Breast epithelium (tissue), 4 donors: ENCODE results near the gene FAM20C. TPM values are rescaled to one million over a fixed set of nuclear protein-coding genes. Genes with fewer than 3 reads are reported as not detected.

ENCODE experiments used
- DNase-seq, 2 donors: peaks; one replicate each; pipeline ENCODE4 v3.0.0-alpha.2; 2019; ENCODE audit warnings: low spot score in 2 of 2
- H3K27ac ChIP-seq, 2 donors: fragments of 200-600 bp; sonication (generic) in 1 of 2; one replicate each; pipeline ENCODE4 v1.5.1; 2016 to 2019; ENCODE audit warnings: mild to moderate bottlenecking in 1 of 2
- H3K27me3 ChIP-seq, 2 donors: fragments of 200-600 bp; sonication (generic) in 1 of 2; one replicate each; pipeline versions ENCODE4 v1.5.1 to v1.6.0; 2017 to 2019; ENCODE audit warnings: control low read depth in 1 of 2, mild to moderate bottlenecking in 1 of 2
- H3K36me3 ChIP-seq: fragments of 200-600 bp; one replicate; pipeline ENCODE4 v1.5.1; 2019
- H3K4me1 ChIP-seq, 2 donors: fragments of 200-600 bp; sonication (generic); one replicate each; pipeline ENCODE4 v1.5.1; 2016 to 2019; ENCODE audit warnings: control low read depth in 1 of 2
- H3K4me3 ChIP-seq, 3 donors: fragments of 200-600 bp; sonication (generic); 1 replicate in 2 of 3; 2 replicates in 1 of 3; pipeline ENCODE4 v1.5.1; 2016 to 2019; ENCODE audit warnings: mild to moderate bottlenecking in 3 of 3, moderate library complexity in 2 of 3
- H3K9me3 ChIP-seq, 2 donors: fragments of 200-600 bp; sonication (generic) in 1 of 2; one replicate each; pipeline ENCODE4 v1.5.1; 2016 to 2019; ENCODE audit warnings: control low read depth in 1 of 2
- POLR2A ChIP-seq: fragments of 450-650 bp; IDR thresholded peaks from one replicate; pipeline ENCODE4 v1.6.1; 2016; ENCODE audit warnings: antibody characterized with exemption, mild to moderate bottlenecking, moderate library complexity
- POLR2AphosphoS5 ChIP-seq, 3 donors: sonication (generic); formaldehyde crosslinking; IDR thresholded peaks; one replicate each; pipeline ENCODE4 v1.6.1; 2017; ENCODE audit warnings: antibody characterized with exemption in 3 of 3
- intact Hi-C: fragments of 100-400 bp; cut with DNase I; formaldehyde crosslinking; loops from one replicate; pipeline ENCODE4 v1.15.1; 2023; ENCODE audit warnings: low total_unique reads
- total RNA-seq, 3 donors: library from RNA; depleted of rRNA; stranded (reverse); fragments of >200 nt; gene quantifications; one replicate each; pipeline ENCODE4 v1.1.0, GENCODE V29; 2016
- TF ChIP-seq, protein P1 (sequence below), 3 donors: fragments of 450-650 bp; IDR thresholded peaks; one replicate each; pipeline ENCODE4 v1.5.1; 2016 to 2017; ENCODE audit warnings: antibody characterized with exemption in 3 of 3, mild to moderate bottlenecking in 3 of 3, moderate library complexity in 3 of 3

Gene FAM20C
- total RNA-seq, 3 donors from 2014 or later = 30.7 to 73.7 (median 71.0) TPM

- Histone ChIP-seq H3K27me3 (peaks cover 10 to 56% of the 10 kb centered on the region in 2 donors), H3K27ac (no peak overlapping the region), H3K9me3 (no peaks in the 10 kb centered on the region), H3K4me1 (no peaks in the 10 kb centered on the region), H3K36me3 (no peaks in the 10 kb centered on the region), H3K4me3 (no peak overlapping the region)
- intact Hi-C loops = no loop called here
- peak in 1 of 2 donors; percentile 38 for DNase-seq
- no peak for TF ChIP-seq POLR2A
- TF ChIP-seq POLR2AphosphoS5 (IDR thresholded peaks at IDR 0.05) = no peak
- TF ChIP-seq, protein P1, sequence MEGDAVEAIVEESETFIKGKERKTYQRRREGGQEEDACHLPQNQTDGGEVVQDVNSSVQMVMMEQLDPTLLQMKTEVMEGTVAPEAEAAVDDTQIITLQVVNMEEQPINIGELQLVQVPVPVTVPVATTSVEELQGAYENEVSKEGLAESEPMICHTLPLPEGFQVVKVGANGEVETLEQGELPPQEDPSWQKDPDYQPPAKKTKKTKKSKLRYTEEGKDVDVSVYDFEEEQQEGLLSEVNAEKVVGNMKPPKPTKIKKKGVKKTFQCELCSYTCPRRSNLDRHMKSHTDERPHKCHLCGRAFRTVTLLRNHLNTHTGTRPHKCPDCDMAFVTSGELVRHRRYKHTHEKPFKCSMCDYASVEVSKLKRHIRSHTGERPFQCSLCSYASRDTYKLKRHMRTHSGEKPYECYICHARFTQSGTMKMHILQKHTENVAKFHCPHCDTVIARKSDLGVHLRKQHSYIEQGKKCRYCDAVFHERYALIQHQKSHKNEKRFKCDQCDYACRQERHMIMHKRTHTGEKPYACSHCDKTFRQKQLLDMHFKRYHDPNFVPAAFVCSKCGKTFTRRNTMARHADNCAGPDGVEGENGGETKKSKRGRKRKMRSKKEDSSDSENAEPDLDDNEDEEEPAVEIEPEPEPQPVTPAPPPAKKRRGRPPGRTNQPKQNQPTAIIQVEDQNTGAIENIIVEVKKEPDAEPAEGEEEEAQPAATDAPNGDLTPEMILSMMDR (IDR thresholded peaks at IDR 0.05) = no peak
Measured at GRCh38 chr7:288671-289101, 96.3 kb downstream of the FAM20C start.

GRCh38 chr7:289209-289755, 96.9 kb downstream of the FAM20C start:
- no peak overlapping the region for H3K4me3 ChIP-seq
- H3K27me3 ChIP-seq = peaks cover 10 to 62% of the 10 kb centered on the region in 2 donors
- no peak overlapping the region for H3K27ac ChIP-seq
- intact Hi-C loops = no loop called here
- peak in 1 of 2 donors; percentile 27 for DNase-seq
- H3K36me3 ChIP-seq = no peaks in the 10 kb centered on the region
- TF ChIP-seq POLR2A (no peak), POLR2AphosphoS5 (IDR thresholded peaks at IDR 0.05) (no peak)
- TF ChIP-seq, protein P1 (IDR thresholded peaks at IDR 0.05) = no peak
- H3K9me3 ChIP-seq = no peaks in the 10 kb centered on the region
- no peaks in the 10 kb centered on the region for H3K4me1 ChIP-seq

DNA sequence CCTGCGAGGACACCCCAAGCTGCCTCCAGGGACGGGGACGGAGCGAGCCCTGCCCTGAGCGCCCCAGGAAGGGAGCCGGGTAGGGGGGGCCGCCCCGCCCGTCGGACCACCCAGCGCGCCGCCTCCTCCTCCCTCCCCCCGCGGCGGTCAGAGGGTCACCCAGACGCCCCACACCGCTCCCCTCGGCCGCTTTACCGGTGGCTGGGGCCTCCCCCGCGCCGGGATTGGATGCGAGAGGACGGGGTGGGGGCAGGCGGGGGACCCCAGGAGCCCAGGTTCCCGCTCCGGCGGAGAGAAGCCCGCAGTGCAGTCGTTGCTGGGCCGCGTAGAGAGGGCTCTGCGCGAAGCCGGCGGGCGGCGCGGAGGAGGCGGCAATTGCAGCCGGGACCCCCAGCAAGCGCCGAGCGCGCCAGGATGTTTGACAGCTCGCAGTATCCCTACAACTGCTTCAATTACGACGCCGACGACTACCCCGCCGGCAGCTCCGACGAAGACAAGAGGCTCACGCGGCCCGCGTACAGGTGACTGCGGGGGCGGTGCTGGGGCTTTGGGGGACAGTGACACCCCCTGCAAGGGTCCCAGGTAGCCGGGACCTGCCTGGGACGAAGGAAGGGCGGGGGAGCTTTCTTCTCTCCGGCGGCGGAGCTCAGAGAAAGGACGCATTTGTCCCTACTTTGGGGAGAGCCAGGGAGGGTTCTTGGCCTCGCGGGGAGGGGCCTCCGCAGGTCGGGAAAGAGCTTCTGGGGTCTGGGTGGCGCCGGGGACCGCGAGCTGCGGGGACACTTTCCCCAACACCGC, 97.6 kb downstream of the FAM20C start, which contains the start of gene FOXL3:
TSS of gene FOXL3 (plus strand) at position 415 of the 798 bp plus-strand sequence. CDS start at position 415, 0 bp downstream.
- no peaks in the 10 kb centered on the region for H3K9me3 ChIP-seq
- H3K36me3 ChIP-seq = no peaks in the 10 kb centered on the region
- DNase-seq = peak in 1 of 2 donors; percentile 35

GRCh38 chr7:290554-291372, 98.4 kb downstream of the FAM20C start:
- H3K27ac ChIP-seq = no peak overlapping the region
- DNase-seq = peak in 1 of 2 donors; percentile 27
- TF ChIP-seq POLR2AphosphoS5 (IDR thresholded peaks at IDR 0.05) (no peak), POLR2A (no peak)
- TF ChIP-seq, protein P1 (IDR thresholded peaks at IDR 0.05) = no peak
- intact Hi-C loops = no loop called here
- H3K4me1 ChIP-seq = no peaks in the 10 kb centered on the region
- peaks cover 10 to 77% of the 10 kb centered on the region in 2 donors for H3K27me3 ChIP-seq
- no peaks in the 10 kb centered on the region for H3K9me3 ChIP-seq
- H3K4me3 ChIP-seq = peak overlapping the region in 1 of 3 donors; percentile 49
- H3K36me3 ChIP-seq = no peaks in the 10 kb centered on the region

More for the DNA sequence above, 97.6 kb downstream of the FAM20C start, which contains the start of gene FOXL3:
- H3K4me3 ChIP-seq = peak within 1 kb of the TSS in 1 of 3 donors; percentile 49
- peaks cover 10 to 69% of the 10 kb centered on the region in 2 donors for H3K27me3 ChIP-seq
- H3K27ac ChIP-seq = no peak within 1 kb of the TSS
- TF ChIP-seq POLR2A (no peak), POLR2AphosphoS5 (IDR thresholded peaks at IDR 0.05) (no peak)
- TF ChIP-seq, protein P1 (IDR thresholded peaks at IDR 0.05) = no peak
- H3K4me1 ChIP-seq = no peaks in the 10 kb centered on the region
- intact Hi-C loops = no loop called here
